Choroid plexus epithelial cell (primary cell): Measurements from ENCODE around the gene ZBTB43.
A peak's percentile ranks its signal among the peaks of the same experiment; 100 is the strongest.

Experiments
- DNase-seq: peaks from one replicate; pipeline ENCODE4 v3.0.0-alpha.2; 2010; ENCODE audit warnings: low read depth
- H3K4me3 ChIP-seq: 2 replicates; pipeline ENCODE4 v1.5.1; 2011; ENCODE audit warnings: low read depth, mild to moderate bottlenecking, control low read depth, low read length, moderate library complexity
- TF ChIP-seq, protein P1 (sequence below): conservative IDR thresholded peaks from 2 replicates; pipeline ENCODE4 v1.5.1; 2011; ENCODE audit warnings: low read depth, mild to moderate bottlenecking, control low read depth, inconsistent platforms, low read length, moderate library complexity

The ZBTB43 gene

GRCh38 chr9:126862104-126862761 lies 57.4 kb downstream of the ZBTB43 start:
- DNase-seq: no peak
- H3K4me3 ChIP-seq: peak overlapping the region; percentile 72
- TF ChIP-seq, protein P1, sequence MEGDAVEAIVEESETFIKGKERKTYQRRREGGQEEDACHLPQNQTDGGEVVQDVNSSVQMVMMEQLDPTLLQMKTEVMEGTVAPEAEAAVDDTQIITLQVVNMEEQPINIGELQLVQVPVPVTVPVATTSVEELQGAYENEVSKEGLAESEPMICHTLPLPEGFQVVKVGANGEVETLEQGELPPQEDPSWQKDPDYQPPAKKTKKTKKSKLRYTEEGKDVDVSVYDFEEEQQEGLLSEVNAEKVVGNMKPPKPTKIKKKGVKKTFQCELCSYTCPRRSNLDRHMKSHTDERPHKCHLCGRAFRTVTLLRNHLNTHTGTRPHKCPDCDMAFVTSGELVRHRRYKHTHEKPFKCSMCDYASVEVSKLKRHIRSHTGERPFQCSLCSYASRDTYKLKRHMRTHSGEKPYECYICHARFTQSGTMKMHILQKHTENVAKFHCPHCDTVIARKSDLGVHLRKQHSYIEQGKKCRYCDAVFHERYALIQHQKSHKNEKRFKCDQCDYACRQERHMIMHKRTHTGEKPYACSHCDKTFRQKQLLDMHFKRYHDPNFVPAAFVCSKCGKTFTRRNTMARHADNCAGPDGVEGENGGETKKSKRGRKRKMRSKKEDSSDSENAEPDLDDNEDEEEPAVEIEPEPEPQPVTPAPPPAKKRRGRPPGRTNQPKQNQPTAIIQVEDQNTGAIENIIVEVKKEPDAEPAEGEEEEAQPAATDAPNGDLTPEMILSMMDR: no peak

- no peak for DNase-seq
- H3K4me3 ChIP-seq: no peak overlapping the region
- TF ChIP-seq, protein P1: no peak
Observed at GRCh38 chr9:126864771-126865170, 59.9 kb downstream of the ZBTB43 start.

GRCh38 chr9:126869368-126869767 lies 64.5 kb downstream of the ZBTB43 start:
- TF ChIP-seq, protein P1: no peak
- DNase-seq: no peak
- no peak overlapping the region for H3K4me3 ChIP-seq

- no peak overlapping the region for H3K4me3 ChIP-seq
- TF ChIP-seq, protein P1: no peak
- no peak for DNase-seq
Observed at GRCh38 chr9:126872516-126872915, 67.7 kb downstream of the ZBTB43 start.

DNA sequence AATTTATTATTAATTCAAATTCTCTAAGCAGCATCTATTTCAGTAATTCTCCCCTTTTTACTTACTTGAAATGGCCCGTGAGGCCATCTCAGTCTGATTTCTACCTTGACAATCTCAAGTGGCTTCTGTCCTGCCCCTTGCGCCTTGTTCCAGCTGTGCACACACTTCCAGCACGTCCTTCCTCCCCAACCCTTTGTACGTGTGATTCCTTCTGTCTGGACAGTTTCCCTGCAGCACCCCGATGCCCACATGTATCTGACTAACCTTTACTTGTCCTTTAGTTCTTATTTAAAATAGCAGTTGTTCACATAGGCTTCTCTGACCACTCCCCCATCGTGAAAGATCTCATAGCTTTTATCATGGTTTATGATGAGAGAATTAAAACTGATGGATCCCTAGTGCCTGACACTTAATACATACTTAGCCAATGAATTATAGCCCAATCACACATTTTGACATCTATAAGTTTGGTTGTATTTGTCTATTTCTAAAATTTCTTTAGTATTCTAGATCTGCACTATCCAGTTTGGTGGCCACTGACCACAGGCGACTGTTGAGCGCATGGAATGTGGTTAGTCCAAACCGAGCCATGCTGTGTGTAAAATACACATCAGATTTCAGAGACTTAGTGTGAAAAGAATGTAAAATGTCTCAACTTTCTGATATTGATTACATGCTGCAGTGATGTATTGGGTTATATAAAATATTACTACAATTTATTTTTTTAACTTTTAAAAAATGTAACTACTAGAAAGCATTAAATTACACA lies 69.9 kb downstream of the ZBTB43 start:
- DNase-seq: peak; percentile 39

DNA sequence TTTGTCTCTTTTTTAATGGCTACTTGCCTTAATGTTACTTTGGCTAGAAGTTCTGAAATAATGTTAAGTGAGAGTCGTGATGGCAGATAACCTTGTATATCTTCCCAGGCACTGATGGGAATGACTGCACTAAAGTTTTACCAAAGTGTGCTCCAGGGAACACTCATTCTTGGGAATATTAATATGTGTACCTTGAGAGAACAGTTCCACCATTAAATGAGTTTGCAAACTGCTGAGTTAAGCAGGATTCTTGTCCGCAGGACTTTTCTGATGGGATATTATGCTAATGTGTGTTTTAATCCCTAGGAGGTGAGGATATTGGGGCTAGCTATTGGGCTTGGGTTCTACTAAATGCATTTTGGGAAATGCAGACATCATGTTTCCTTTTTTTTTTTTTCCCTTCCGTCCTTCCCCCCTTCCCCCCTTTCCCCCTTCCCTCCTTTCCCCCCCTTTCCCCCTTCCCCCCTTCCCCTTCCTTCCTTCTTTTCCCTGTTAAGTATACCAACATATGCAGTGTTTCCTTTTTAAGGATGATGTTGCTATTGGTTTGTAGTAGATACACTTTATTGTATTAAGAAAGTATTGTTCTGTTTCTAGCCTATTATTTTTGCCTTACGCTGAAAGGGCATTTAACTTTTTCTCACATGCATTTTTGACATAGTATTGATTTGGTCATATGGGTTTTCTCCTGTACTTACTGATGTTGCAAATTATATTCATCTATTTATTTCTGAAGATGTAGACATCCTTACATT lies 71.1 kb downstream of the ZBTB43 start:
- TF ChIP-seq, protein P1: no peak
- H3K4me3 ChIP-seq: no peak overlapping the region
- peak; percentile 30 for DNase-seq

More for the DNA sequence above, 69.9 kb downstream of the ZBTB43 start:
- no peak overlapping the region for H3K4me3 ChIP-seq
- TF ChIP-seq, protein P1: no peak
